Superior temporal gyrus (tissue), 1 donor: Measurements from ENCODE around the gene ZNF668.

Experiments
- DNase-seq: peaks from one replicate; pipeline ENCODE4 v3.0.0-alpha.2; 2016; ENCODE audit errors: extremely low spot score

Gene ZNF668

GRCh38 chr16:31073970-31074813 is at the start of gene ZNF668, which contains the start of gene ZNF646:
Gene ZNF668, minus strand, starts transcription at chr16:31074240. Its CDS starts 9,781 bp downstream, at chr16:31064459.
Gene ZNF646, plus strand, starts transcription at chr16:31074422. Its CDS starts 1,903 bp downstream, at chr16:31076325.
- DNase-seq = peak; percentile 100

- DNase-seq = no peak
Measured at GRCh38 chr16:31120129-31120528, 46.1 kb upstream of the ZNF668 start.

- DNase-seq = peak; percentile 15
Measured at GRCh38 chr16:31118223-31119155, 44.4 kb upstream of the ZNF668 start.

GRCh38 chr16:31117384-31118222 is 43.6 kb upstream of the ZNF668 start, which contains the start of gene KAT8:
Gene KAT8, plus strand, starts transcription at chr16:31117664. Its CDS starts 18 bp downstream, at chr16:31117682.
- DNase-seq = peak; percentile 99

- no peak for DNase-seq
Measured at GRCh38 chr16:31114468-31114867, 40.4 kb upstream of the ZNF668 start.

- no peak for DNase-seq
Measured at GRCh38 chr16:31113121-31114120, 39.4 kb upstream of the ZNF668 start.

GRCh38 chr16:31112711-31113110 is 38.7 kb upstream of the ZNF668 start:
- no peak for DNase-seq

- no peak for DNase-seq
Measured at GRCh38 chr16:31111881-31112466, 37.9 kb upstream of the ZNF668 start.

GRCh38 chr16:31110106-31111034 is 36.3 kb upstream of the ZNF668 start:
- DNase-seq = no peak

- DNase-seq = no peak
Measured at GRCh38 chr16:31109622-31110021, 35.6 kb upstream of the ZNF668 start.

GRCh38 chr16:31108794-31109558 is 34.9 kb upstream of the ZNF668 start:
- DNase-seq = no peak

GRCh38 chr16:31108035-31108793 is 34.2 kb upstream of the ZNF668 start, which contains the start of gene BCKDK:
Gene BCKDK, plus strand, starts transcription at chr16:31108386. Its CDS starts 838 bp downstream, at chr16:31109224.
- peak; percentile 77 for DNase-seq

GRCh38 chr16:31107465-31107867 is 33.4 kb upstream of the ZNF668 start:
- DNase-seq = peak; percentile 29

GRCh38 chr16:31106509-31107464 is 32.7 kb upstream of the ZNF668 start:
- DNase-seq = no peak

- DNase-seq = peak; percentile 75
Measured at GRCh38 chr16:31105677-31106213, 31.7 kb upstream of the ZNF668 start.
